H1 (cell line): Measurements from ENCODE around the gene KSR2. TPM values are rescaled to one million over a fixed set of nuclear protein-coding genes. Genes with fewer than 3 reads are reported as not detected.

Experiments
- CTCF ChIA-PET: fragments of 300-600 bp; sonication (Branson Sonifier 250); formaldehyde crosslinking; loops from one replicate; lab custom pipeline; 2021; ENCODE audit not compliant: partially characterized antibody; lab: Charles Lee
- POLR2A ChIA-PET: fragments of 300-600 bp; sonication (Branson Sonifier 250); formaldehyde crosslinking; loops from one replicate; lab custom pipeline; 2021; ENCODE audit warnings: inconsistent platforms; ENCODE audit not compliant: partially characterized antibody; lab: Charles Lee
- DNase-seq, 2 experiments: peaks; one replicate each; pipeline versions ENCODE4 v3.0.0 to v3.0.0-alpha.2; 2010 to 2022; ENCODE audit warnings: low spot score in 2 of 2, low read depth in 1 of 2, mixed read lengths in 1 of 2
- FAIRE-seq: peaks from 2 replicates; lab custom pipeline; 2011; peaks lifted over from hg19 to GRCh38; lab: Jason Lieb, UNC
- H2AFZ ChIP-seq: 2 replicates; pipeline ENCODE4 v1.8.1; 2012; ENCODE audit warnings: low read length, inconsistent platforms
- H2AK5ac ChIP-seq: 2 replicates; pipeline ENCODE4 v1.6.1; 2013; ENCODE audit warnings: low read depth, low read length
- H2BK120ac ChIP-seq: replicated peaks from 2 replicates; pipeline ENCODE3; 2013; ENCODE audit warnings: low read depth, low read length, inconsistent platforms
- H2BK12ac ChIP-seq: 2 replicates; pipeline ENCODE4 v1.6.1; 2013; ENCODE audit warnings: low read depth, low read length
- H2BK15ac ChIP-seq: 2 replicates; pipeline ENCODE4 v1.6.1; 2013; ENCODE audit warnings: low read length
- H2BK20ac ChIP-seq: 2 replicates; pipeline ENCODE4 v1.6.1; 2013; ENCODE audit warnings: low read length
- H2BK5ac ChIP-seq: 2 replicates; pipeline ENCODE4 v1.6.1; 2013; ENCODE audit warnings: low read depth, low read length
- H3K14ac ChIP-seq: 2 replicates; pipeline ENCODE4 v1.6.1; 2013; ENCODE audit warnings: inconsistent platforms; ENCODE audit not compliant: insufficient read length
- H3K18ac ChIP-seq: 2 replicates; pipeline ENCODE4 v1.6.1; 2013; ENCODE audit warnings: low read length; ENCODE audit errors: extremely low read depth
- H3K23ac ChIP-seq: 2 replicates; pipeline ENCODE4 v1.6.1; 2013; ENCODE audit warnings: inconsistent platforms; ENCODE audit not compliant: insufficient read length
- H3K23me2 ChIP-seq: 2 replicates; pipeline ENCODE4 v1.6.1; 2013; ENCODE audit warnings: low read depth, low read length
- H3K27ac ChIP-seq: 2 replicates; pipeline ENCODE4 v1.6.1; 2011; ENCODE audit warnings: low read depth, low read length, inconsistent platforms
- H3K27me3 ChIP-seq, 4 experiments: replicated peaks in 1 of 4; 1 replicate in 1 of 4; 2 replicates in 3 of 4; pipeline versions ENCODE4 v1.6.1 to v1.8.1; 2011 to 2013; ENCODE audit warnings: low read length in 3 of 4, mild to moderate bottlenecking in 3 of 4, inconsistent platforms in 2 of 4, mixed read lengths in 2 of 4, moderate library complexity in 1 of 4; ENCODE audit not compliant: control insufficient read depth in 3 of 4, insufficient read depth in 3 of 4; ENCODE audit errors: extremely low read depth in 1 of 4
- H3K36me3 ChIP-seq, 4 experiments: 2 replicates each; pipeline versions ENCODE4 v1.6.1 to v1.8.1; 2011 to 2013; ENCODE audit warnings: mild to moderate bottlenecking in 4 of 4, low read length in 3 of 4, moderate library complexity in 2 of 4, control low read depth in 1 of 4, inconsistent platforms in 1 of 4; ENCODE audit not compliant: insufficient read depth in 4 of 4, control insufficient read depth in 2 of 4
- H3K4ac ChIP-seq: replicated peaks from 2 replicates; pipeline ENCODE3; 2013; ENCODE audit warnings: low read length, low read depth, mixed read lengths, inconsistent platforms; ENCODE audit not compliant: insufficient read length
- H3K4me1 ChIP-seq, 4 experiments: replicated peaks in 1 of 4; 1 replicate in 1 of 4; 2 replicates in 3 of 4; pipeline versions ENCODE4 v1.6.1 to v1.8.1; 2011 to 2013; ENCODE audit warnings: low read length in 3 of 4, inconsistent platforms in 2 of 4, mixed read lengths in 1 of 4; ENCODE audit not compliant: insufficient read depth in 4 of 4, control insufficient read depth in 3 of 4
- H3K4me2 ChIP-seq, 2 experiments: 2 replicates each; pipeline versions ENCODE4 v1.6.1 to v1.8.1; 2011 to 2013; ENCODE audit warnings: low read depth in 2 of 2, low read length in 2 of 2, control low read depth in 1 of 2, inconsistent platforms in 1 of 2, mild to moderate bottlenecking in 1 of 2; ENCODE audit not compliant: insufficient read depth in 1 of 2
- H3K4me3 ChIP-seq, 4 experiments: fragments of 200-600, 300-600 bp in 1 of 4; sonication (generic), shearing (Covaris generic), sonication (Bioruptor Twin) in 1 of 4; 2 replicates each; pipeline versions ENCODE4 v1.5.1 to v1.8.1; 2011 to 2016; ENCODE audit warnings: low read length in 4 of 4, low read depth in 3 of 4, control low read depth in 2 of 4, inconsistent platforms in 2 of 4, mild to moderate bottlenecking in 2 of 4, mixed read lengths in 1 of 4, moderate library complexity in 1 of 4; ENCODE audit not compliant: insufficient read depth in 2 of 4; ENCODE audit errors: extremely low read depth in 1 of 4
- H3K56ac ChIP-seq: replicated peaks from 2 replicates; pipeline ENCODE3; 2013; ENCODE audit warnings: low read depth, mild to moderate bottlenecking, mixed read lengths, low read length, inconsistent platforms; ENCODE audit not compliant: insufficient read length
- H3K79me1 ChIP-seq: 2 replicates; pipeline ENCODE4 v1.6.1; 2013; ENCODE audit warnings: low read depth, low read length, control low read depth
- H3K79me2 ChIP-seq, 2 experiments: 2 replicates each; pipeline versions ENCODE4 v1.6.1 to v1.8.1; 2012 to 2013; ENCODE audit warnings: low read length in 2 of 2, mild to moderate bottlenecking in 2 of 2, inconsistent platforms in 1 of 2; ENCODE audit not compliant: insufficient read depth in 2 of 2, control insufficient read depth in 1 of 2
- H3K9ac ChIP-seq, 4 experiments: replicated peaks in 1 of 4; 1 replicate in 1 of 4; 2 replicates in 3 of 4; pipeline versions ENCODE4 v1.6.1 to v1.8.1; 2011 to 2013; ENCODE audit warnings: low read depth in 3 of 4, low read length in 3 of 4, control low read depth in 2 of 4, mild to moderate bottlenecking in 2 of 4, moderate library complexity in 2 of 4, inconsistent platforms in 1 of 4; ENCODE audit errors: extremely low read depth in 1 of 4
- H3K9me3 ChIP-seq, 2 experiments: 2 replicates each; pipeline versions ENCODE4 v1.6.1 to v1.8.1; 2012 to 2013; ENCODE audit warnings: mild to moderate bottlenecking in 2 of 2, moderate library complexity in 2 of 2, control low read depth in 1 of 2, inconsistent platforms in 1 of 2, low read depth in 1 of 2, low read length in 1 of 2, mixed read lengths in 1 of 2; ENCODE audit not compliant: insufficient read depth in 2 of 2
- H4K20me1 ChIP-seq, 2 experiments: replicated peaks in 1 of 2; 2 replicates each; pipeline versions ENCODE3 to v1.8.1; 2011 to 2013; ENCODE audit warnings: inconsistent platforms in 2 of 2, low read length in 2 of 2, mild to moderate bottlenecking in 1 of 2; ENCODE audit not compliant: insufficient read depth in 2 of 2, control insufficient read depth in 1 of 2
- H4K5ac ChIP-seq: 2 replicates; pipeline ENCODE4 v1.6.1; 2013; ENCODE audit warnings: low read length, low read depth, mixed read lengths, inconsistent platforms; ENCODE audit not compliant: insufficient read length
- H4K8ac ChIP-seq: 2 replicates; pipeline ENCODE4 v1.8.0; 2013; ENCODE audit warnings: mild to moderate bottlenecking, moderate library complexity, low read length, inconsistent platforms; ENCODE audit not compliant: insufficient read depth; ENCODE audit errors: extremely low read depth
- H4K91ac ChIP-seq: replicated peaks from 2 replicates; pipeline ENCODE3; 2013; ENCODE audit warnings: low read length, mixed read lengths, inconsistent platforms; ENCODE audit not compliant: insufficient read length
- JUN ChIP-seq: IDR thresholded peaks from 2 replicates; pipeline ENCODE4 v1.6.1; 2011; ENCODE audit warnings: low read depth, mild to moderate bottlenecking, improper control_type of control experiment, low read length
- SUZ12 ChIP-seq: fragments of 200-600 bp; sonication (generic); IDR thresholded peaks from 2 replicates; pipeline ENCODE4 v1.6.1; 2012; ENCODE audit warnings: mild to moderate bottlenecking, inconsistent platforms, low read length, moderate library complexity, mixed read lengths
- whole genome bisulfite sequencing, 2 experiments: shearing (Covaris generic) in 1 of 2; methylation state at CpG; one replicate each; pipeline versions ENCODE4 v1.1.6 to v1.1.7; 2013 to 2015; ENCODE audit warnings: low lambda C conversion rate in 2 of 2, mixed read lengths in 2 of 2, inconsistent platforms in 1 of 2, low coverage in 1 of 2, missing lambda C conversion rate in 1 of 2; ENCODE audit not compliant: insufficient replicate concordance in 2 of 2, insufficient coverage in 1 of 2, insufficient read length in 1 of 2; ENCODE audit errors: extremely low coverage in 1 of 2, missing lambda C conversion rate in 1 of 2; 5-methylcytosine and 5-hydroxymethylcytosine counted together
- polyA plus RNA-seq, 7 experiments: library from polyadenylated mRNA; depleted of rRNA in 3 of 7; stranded (reverse) in 5 of 7; unstranded in 2 of 7; fragments of >200 nt in 5 of 7; fragments of 200-250 nt in 2 of 7; gene quantifications; 1 replicate in 5 of 7; 2 replicates in 1 of 7; 4 replicates in 1 of 7; pipeline versions ENCODE4 v1.2.1 to v1.2.3, GENCODE V29; 2011 to 2013; ENCODE audit warnings: missing spikeins in 2 of 7, mixed read lengths in 2 of 7
- total RNA-seq: library from RNA; stranded (reverse); fragmentation: NEBNext Ultra II Directional; extraction: Animal tissue kit (Norgen Biotek cat#: 25700); gene quantifications from 2 replicates; pipeline ENCODE4 v1.2.1, GENCODE V29; 2021

Gene KSR2
- total and polyA plus RNA-seq, 2 of the 8 experiments (the other 6 are each of a cell fraction or from before 2014, with no cell fraction given): 0.74 to 2.2 TPM

- no peak overlapping the region for H2BK12ac ChIP-seq
- DNase-seq: no peak
- H3K79me1 ChIP-seq: no peaks in the 10 kb centered on the region
- H3K56ac ChIP-seq: no peak overlapping the region
- no peak overlapping the region for H2BK5ac ChIP-seq
- no peak overlapping the region for H4K5ac ChIP-seq
- no peaks in the 10 kb centered on the region for H3K36me3 ChIP-seq
- no peaks in the 10 kb centered on the region for H4K20me1 ChIP-seq
- H3K79me2 ChIP-seq: no peaks in the 10 kb centered on the region
- no peaks in the 10 kb centered on the region for H3K27me3 ChIP-seq
- H2BK120ac ChIP-seq: no peak overlapping the region
- H3K9ac ChIP-seq: no peak overlapping the region
- TF ChIP-seq SUZ12: no peak
- no peak for TF ChIP-seq JUN
- TF ChIP-seq, all 59 proteins: peak for 0
- Histone ChIP-seq H4K8ac (no peak overlapping the region), H2BK15ac (no peak overlapping the region), H3K23me2 (no peaks in the 10 kb centered on the region), H3K4me2 (no peak overlapping the region), H3K18ac (no peak overlapping the region), H4K91ac (no peak overlapping the region), H3K4me1 (no peaks in the 10 kb centered on the region), H3K9me3 (no peaks in the 10 kb centered on the region), H3K14ac (no peak overlapping the region), H2AK5ac (no peak overlapping the region), H3K27ac (no peak overlapping the region), H3K23ac (no peak overlapping the region), H2AFZ (no peak overlapping the region), H2BK20ac (no peak overlapping the region), H3K4ac (no peak overlapping the region), H3K4me3 (no peak overlapping the region)
- WGBS, 2 experiments: 85% methylated on average over 1 of the region's 1 CpG; no CpG with 5 or more reads in 1 of the 2 experiments
- ChIA-PET CTCF (no interaction called here), POLR2A (no interaction called here)
- FAIRE-seq: no peak
These were observed 72.8 kb downstream of the KSR2 start for GRCh38 chr12:117896009-117896408.
